Measurements from ENCODE around the gene KBTBD8.

KBTBD8 gene

GRCh38 chr3:67008388-67008787 is 10.3 kb downstream of the KBTBD8 start:
- no peak overlapping the region for H3K9ac ChIP-seq (ENCODE audit: low read length)
- H3K4me1 ChIP-seq (ENCODE audit: low read length) = peaks cover 16% of the 10 kb centered on the region
- no peak overlapping the region for H3K4me2 ChIP-seq (ENCODE audit: low read depth, low read length)
- H3K4me3 ChIP-seq (ENCODE audit: low read length) = no peak overlapping the region
- peaks cover 71% of the 10 kb centered on the region for H3K79me2 ChIP-seq (ENCODE audit: low read length)
- no peak overlapping the region for H3K27ac ChIP-seq (ENCODE audit: low read length)
- no peak overlapping the region for H2AFZ ChIP-seq (ENCODE audit: low read length)
- H3K9me2 ChIP-seq (replicated peaks; ENCODE audit: insufficient read depth, low read length) = no peaks in the 10 kb centered on the region
- H3K27me3 ChIP-seq (replicated peaks; ENCODE audit: insufficient read depth, low read length) = no peaks in the 10 kb centered on the region
- no peaks in the 10 kb centered on the region for H3K9me3 ChIP-seq (replicated peaks; ENCODE audit: insufficient read depth, low read length)
- peaks cover 27% of the 10 kb centered on the region for H3K36me3 ChIP-seq (replicated peaks; ENCODE audit: insufficient read depth, low read length)
- H3F3A ChIP-seq (ENCODE audit: insufficient read depth, low read length) = no peaks in the 10 kb centered on the region
- no peak for TF ChIP-seq EZH2 (optimal IDR thresholded peaks at IDR 0.05; ENCODE audit: low read depth, low read length)
- no peak for TF ChIP-seq EZH2phosphoT487 (IDR thresholded peaks at IDR 0.05; ENCODE audit: low read length)
- no peak for TF ChIP-seq CTCF (IDR thresholded peaks at IDR 0.05; ENCODE audit: low read length)
- DNase-seq = no peak
- 0 out of 2 replicates have a peak, but pooled peaks cover 4% of the 10 kb centered on the region for H4K20me1 ChIP-seq (ENCODE audit: insufficient read depth, low read length)

- Histone ChIP-seq H3K27ac (ENCODE audit: low read length) (no peak overlapping the region), H3K4me1 (ENCODE audit: low read length) (0 out of 2 replicates have a peak, but pooled peaks cover 7% of the 10 kb centered on the region), H3K4me2 (ENCODE audit: low read depth, low read length) (no peak overlapping the region), H3K9ac (ENCODE audit: low read length) (no peak overlapping the region), H2AFZ (ENCODE audit: low read length) (no peak overlapping the region), H3K36me3 (replicated peaks; ENCODE audit: insufficient read depth, low read length) (peaks cover 16% of the 10 kb centered on the region), H3K27me3 (replicated peaks; ENCODE audit: insufficient read depth, low read length) (no peaks in the 10 kb centered on the region), H3K9me3 (replicated peaks; ENCODE audit: insufficient read depth, low read length) (no peaks in the 10 kb centered on the region), H4K20me1 (ENCODE audit: insufficient read depth, low read length) (0 out of 2 replicates have a peak, but pooled peaks cover 4% of the 10 kb centered on the region), H3K9me2 (replicated peaks; ENCODE audit: insufficient read depth, low read length) (no peaks in the 10 kb centered on the region), H3F3A (ENCODE audit: insufficient read depth, low read length) (no peaks in the 10 kb centered on the region), H3K4me3 (ENCODE audit: low read length) (no peak overlapping the region), H3K79me2 (ENCODE audit: low read length) (peaks cover 58% of the 10 kb centered on the region)
- no peak for TF ChIP-seq EZH2 (optimal IDR thresholded peaks at IDR 0.05; ENCODE audit: low read depth, low read length)
- no peak for TF ChIP-seq CTCF (IDR thresholded peaks at IDR 0.05; ENCODE audit: low read length)
- TF ChIP-seq EZH2phosphoT487 (IDR thresholded peaks at IDR 0.05; ENCODE audit: low read length) = no peak
- DNase-seq = no peak
These were observed 11.6 kb downstream of the KBTBD8 start for GRCh38 chr3:67009716-67010115.

- Histone ChIP-seq H3K4me2 (ENCODE audit: low read depth, low read length) (no peak overlapping the region), H3F3A (ENCODE audit: insufficient read depth, low read length) (peaks cover 5% of the 10 kb centered on the region; the same call in 1 of the 2 replicates), H3K4me1 (ENCODE audit: low read length) (peaks cover 16% of the 10 kb centered on the region)
These were observed 13.5 kb downstream of the KBTBD8 start for GRCh38 chr3:67011414-67012131.

More at GRCh38 chr3:67011414-67012131, 13.5 kb downstream of the KBTBD8 start:
- Histone ChIP-seq H3K27ac (ENCODE audit: low read length) (no peak overlapping the region), H3K27me3 (replicated peaks; ENCODE audit: insufficient read depth, low read length) (no peaks in the 10 kb centered on the region), H3K9me3 (replicated peaks; ENCODE audit: insufficient read depth, low read length) (no peaks in the 10 kb centered on the region), H3K9me2 (replicated peaks; ENCODE audit: insufficient read depth, low read length) (no peaks in the 10 kb centered on the region), H3K36me3 (replicated peaks; ENCODE audit: insufficient read depth, low read length) (peaks cover 13% of the 10 kb centered on the region; the same call in 1 of the 2 replicates), H3K4me3 (ENCODE audit: low read length) (no peak overlapping the region), H4K20me1 (ENCODE audit: insufficient read depth, low read length) (no peaks in the 10 kb centered on the region), H2AFZ (ENCODE audit: low read length) (no peak overlapping the region), H3K9ac (ENCODE audit: low read length) (no peak overlapping the region), H3K79me2 (ENCODE audit: low read length) (peaks cover 40% of the 10 kb centered on the region)
- DNase-seq = no peak
- no peak for TF ChIP-seq EZH2 (optimal IDR thresholded peaks at IDR 0.05; ENCODE audit: low read depth, low read length)
- TF ChIP-seq EZH2phosphoT487 (IDR thresholded peaks at IDR 0.05; ENCODE audit: low read length) = no peak
- TF ChIP-seq CTCF (IDR thresholded peaks at IDR 0.05; ENCODE audit: low read length) = no peak
